GM23248 (cell line): ENCODE results near the gene HYAL4.

ENCODE experiments used
- EZH2 ChIP-seq: fragments of 200-600 bp; sonication (generic); IDR thresholded peaks from 2 replicates; pipeline ENCODE4 v1.6.1; 2018; ENCODE audit warnings: antibody characterized with exemption, mild to moderate bottlenecking; ENCODE audit not compliant: insufficient read depth, poor library complexity, severe bottlenecking
- EZH2phosphoT487 ChIP-seq: fragments of 200-600 bp; sonication (generic); IDR thresholded peaks from 2 replicates; pipeline ENCODE4 v1.6.1; 2018; ENCODE audit warnings: antibody characterized with exemption, moderate library complexity, mild to moderate bottlenecking, low read depth; ENCODE audit not compliant: insufficient read depth

- TF ChIP-seq EZH2 = no peak
- TF ChIP-seq EZH2phosphoT487 = no peak
Observed at GRCh38 chr7:123819001-123819400, 26.0 kb upstream of the HYAL4 start.
